Measurements from ENCODE around the gene GAL. TPM values are rescaled to one million over a fixed set of nuclear protein-coding genes. Genes with fewer than 3 reads are reported as not detected.

Gene GAL
- total and polyA plus RNA-seq, 2 of the 8 experiments (the other 6 are each of a cell fraction or from before 2014, with no cell fraction given): 81.8 to 233 TPM

GRCh38 chr11:68707527-68707926 lies 23.2 kb downstream of the GAL start:
- no peak overlapping the region for H3K18ac ChIP-seq (ENCODE audit: extremely low read depth, low read length)
- H2AFZ ChIP-seq (ENCODE audit: low read length): no peak overlapping the region
- H2BK20ac ChIP-seq (ENCODE audit: low read length): peak overlapping the region; percentile 95; the same call in 1 of the 2 replicates
- FAIRE-seq (no peak), DNase-seq (ENCODE audit: low read depth in 1 of 2, low spot score in 2 of 2) (no peak)
- H4K20me1 ChIP-seq (replicated peaks in 1 of 2; ENCODE audit: control insufficient read depth in 1 of 2, insufficient read depth in 2 of 2, low read length in 2 of 2): peaks cover 0 to 3% of the 10 kb centered on the region in 2 experiments
- peak overlapping the region; percentile 12 for H4K91ac ChIP-seq (replicated peaks; ENCODE audit: insufficient read length, low read length)
- H3K4me2 ChIP-seq (ENCODE audit: insufficient read depth in 1 of 2, low read depth in 2 of 2, low read length in 2 of 2): no peak overlapping the region
- POLR2A ChIA-PET (ENCODE audit: partially characterized antibody): interaction anchor here (0.8 to 3.0 kb wide), 5 partner anchors 10 to 24 kb away, joined by 3 to 13 read pairs (median 4); partner anchors contain the start of gene GAL
- no peak overlapping the region for H4K8ac ChIP-seq (ENCODE audit: extremely low read depth, insufficient read depth, low read length)
- H2BK120ac ChIP-seq (replicated peaks; ENCODE audit: low read depth, low read length): no peak overlapping the region
- H3K14ac ChIP-seq (ENCODE audit: insufficient read length): no peak overlapping the region
- H3K23ac ChIP-seq (ENCODE audit: insufficient read length): no peak overlapping the region
- H3K23me2 ChIP-seq (ENCODE audit: low read depth, low read length): peaks cover 4% of the 10 kb centered on the region; the same call in 1 of the 2 replicates
- no peak overlapping the region for H3K4ac ChIP-seq (replicated peaks; ENCODE audit: insufficient read length, low read depth, low read length)
- H3K4me1 ChIP-seq (replicated peaks in 1 of 4; ENCODE audit: control insufficient read depth in 3 of 4, insufficient read depth in 4 of 4, low read length in 3 of 4): peaks cover 8 to 18% (median 9%) of the 10 kb centered on the region in 4 experiments
- no peaks in the 10 kb centered on the region for H3K79me1 ChIP-seq (ENCODE audit: low read depth, low read length)
- no peak overlapping the region for H3K4me3 ChIP-seq (ENCODE audit: extremely low read depth in 1 of 4, insufficient read depth in 2 of 4, low read depth in 3 of 4, low read length in 4 of 4)
- no peak overlapping the region for H3K9ac ChIP-seq (replicated peaks in 1 of 4; ENCODE audit: extremely low read depth in 1 of 4, low read depth in 3 of 4, low read length in 3 of 4)
- no peak overlapping the region for H2BK5ac ChIP-seq (ENCODE audit: low read depth, low read length)
- no peaks in the 10 kb centered on the region for H3K79me2 ChIP-seq (ENCODE audit: control insufficient read depth in 1 of 2, insufficient read depth in 2 of 2, low read length in 2 of 2)
- no peak overlapping the region for H2AK5ac ChIP-seq (ENCODE audit: low read depth, low read length)
- H2BK15ac ChIP-seq (ENCODE audit: low read length): no peak overlapping the region
- H3K27me3 ChIP-seq (replicated peaks in 1 of 4; ENCODE audit: control insufficient read depth in 3 of 4, extremely low read depth in 1 of 4, insufficient read depth in 3 of 4, low read length in 3 of 4): no peaks in the 10 kb centered on the region; a peak in 1 of 7 replicates
- H3K27ac ChIP-seq (ENCODE audit: low read depth, low read length): no peak overlapping the region
- peaks cover 0 to 3% (median 0%) of the 10 kb centered on the region in 4 experiments; a peak in 1 of 8 replicates for H3K36me3 ChIP-seq (ENCODE audit: control insufficient read depth in 2 of 4, insufficient read depth in 4 of 4, low read length in 3 of 4)
- H3K9me3 ChIP-seq (ENCODE audit: insufficient read depth in 2 of 2, low read depth in 1 of 2, low read length in 1 of 2): no peaks in the 10 kb centered on the region
- CTCF ChIA-PET (ENCODE audit: partially characterized antibody): interaction anchor here (0.7 to 1.9 kb wide), 6 partner anchors 9 to 90 kb away, joined by 3 to 6 read pairs (median 4); no protein-coding TSS in a partner anchor
- H4K5ac ChIP-seq (ENCODE audit: insufficient read length, low read depth, low read length): no peak overlapping the region
- 84% methylated on average over 7 of the region's 7 CpGs; no CpG with 5 or more reads in 1 of the 2 experiments for WGBS, 2 experiments (ENCODE audit: extremely low coverage in 1 of 2, insufficient coverage in 1 of 2, insufficient read length in 1 of 2, insufficient replicate concordance in 2 of 2, low coverage in 1 of 2, low lambda C conversion rate in 2 of 2, missing lambda C conversion rate in 1 of 2)
- H3K56ac ChIP-seq (replicated peaks; ENCODE audit: insufficient read length, low read depth, low read length): no peak overlapping the region
- H2BK12ac ChIP-seq (ENCODE audit: low read depth, low read length): 0 out of 2 replicates have a peak overlapping the region, but pooled peaks have one; percentile 35
- TF ChIP-seq EP300 (IDR thresholded peaks at IDR 0.05; ENCODE audit: borderline replicate concordance in 1 of 2, low read depth in 2 of 2, low read length in 2 of 2) (no peak), KDM1A (IDR thresholded peaks at IDR 0.05; ENCODE audit: borderline replicate concordance, low read length) (no peak), BCL11A (IDR thresholded peaks at IDR 0.05; ENCODE audit: low read depth in 2 of 2, low read length in 2 of 2) (no peak), PHF8 (conservative IDR thresholded peaks at IDR 0.05; ENCODE audit: low read depth, low read length) (no peak), BRCA1 (IDR thresholded peaks at IDR 0.05; ENCODE audit: low read depth, low read length) (no peak), EZH2 (IDR thresholded peaks at IDR 0.05; ENCODE audit: low read depth, low read length, severe bottlenecking) (no peak), RFX5 (IDR thresholded peaks at IDR 0.05; ENCODE audit: borderline replicate concordance, low read depth, low read length) (no peak), SIX5 (IDR thresholded peaks at IDR 0.05; ENCODE audit: low read depth, low read length) (no peak), RNF2 (IDR thresholded peaks at IDR 0.05; ENCODE audit: borderline replicate concordance, low read depth, low read length, missing control alignments, poor library complexity, severe bottlenecking) (no peak), SP2 (IDR thresholded peaks at IDR 0.05; ENCODE audit: low read length) (no peak), SAP30 (IDR thresholded peaks at IDR 0.05; ENCODE audit: insufficient read depth, insufficient replicate concordance, low read length) (no peak), SIRT6 (IDR thresholded peaks at IDR 0.05; ENCODE audit: low read length) (no peak), YY1 (IDR thresholded peaks at IDR 0.05; ENCODE audit: low read depth, low read length) (no peak)
